Measurements from ENCODE around the gene TRPV3. TPM values are rescaled to one million over a fixed set of nuclear protein-coding genes. Genes with fewer than 3 reads are reported as not detected.
"Not testable (repeated sequence)": the region's sequence is repeated elsewhere in the genome, so short reads cannot be mapped to it uniquely, and the experiment has no call there.

Gene TRPV3
- total RNA-seq, 1 experiment from 2014 or later, result 0.53 TPM

DNA sequence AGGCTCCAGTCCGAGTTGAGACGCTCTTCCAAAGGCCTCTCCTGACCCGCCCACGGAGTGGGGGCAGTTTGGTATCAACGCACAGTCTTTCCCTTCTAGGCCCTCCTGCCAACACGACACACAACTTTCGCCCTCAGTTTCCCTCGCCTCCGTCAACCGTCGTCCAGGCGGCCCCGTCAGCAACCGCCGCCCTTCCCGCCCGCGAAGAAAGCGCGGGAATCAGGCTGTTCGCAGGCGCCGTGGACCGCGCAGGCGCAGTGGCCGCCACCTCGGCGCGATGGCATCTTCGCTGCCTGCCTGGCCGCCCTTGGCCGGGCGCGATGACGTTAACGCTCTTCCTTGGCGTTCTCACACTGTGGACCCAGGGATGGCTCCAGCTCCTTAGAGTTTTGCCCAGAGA is 86.0 kb downstream of the TRPV3 start, which contains the start of gene SPATA22:
TSS of gene SPATA22 (minus strand) at position 221 of the 400 bp plus-strand sequence. CDS start 2,494 bp downstream, outside the sequence.
- in situ Hi-C loops (cut with HindIII; ENCODE audit: low pct_unique_long_range_greater_than_20kb, low sequenced_read_pairs), result no loop called here
- DNase-seq (ENCODE audit: low read depth, low spot score), result no peak

DNA sequence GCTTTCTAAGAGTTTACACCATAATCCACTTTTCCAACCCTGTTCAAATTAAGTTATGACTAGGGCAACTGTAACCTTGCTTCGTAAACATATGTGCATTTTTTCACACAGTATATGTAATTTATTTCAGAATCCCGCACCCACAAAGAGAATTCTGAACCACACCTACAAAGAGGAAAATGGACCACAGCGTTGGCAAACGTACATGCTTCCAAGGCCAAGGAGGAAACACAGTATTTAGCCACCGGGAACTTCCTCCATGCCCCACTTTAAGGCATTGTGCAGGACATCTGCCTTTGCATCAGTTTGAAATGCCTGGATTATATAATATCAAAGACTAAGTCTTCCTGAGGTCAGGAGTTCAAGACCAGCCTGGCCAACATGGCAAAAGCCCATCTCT is 88.1 kb downstream of the TRPV3 start:
- in situ Hi-C loops (cut with HindIII; ENCODE audit: low pct_unique_long_range_greater_than_20kb, low sequenced_read_pairs), result no loop called here
- DNase-seq (ENCODE audit: low read depth, low spot score), result no peak

DNA sequence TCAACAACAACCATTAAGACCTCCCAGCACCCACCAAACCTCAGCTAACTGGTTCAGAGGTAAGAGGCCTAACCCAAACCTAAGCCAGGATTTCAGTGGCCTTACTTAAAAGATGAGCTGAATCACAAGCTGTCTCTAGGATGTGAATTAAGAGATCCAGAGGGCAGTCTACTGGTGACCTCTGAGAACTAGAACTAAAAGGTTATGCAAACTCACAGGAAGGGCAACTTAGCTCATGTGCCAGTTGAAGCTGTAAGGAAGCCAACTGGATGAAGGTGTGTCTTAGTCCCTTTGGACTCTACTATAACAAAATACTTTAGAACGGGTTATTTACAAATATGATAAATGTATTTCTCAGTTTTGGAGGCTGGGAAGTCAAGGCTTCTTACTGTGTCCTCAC is 91.3 kb downstream of the TRPV3 start:
- in situ Hi-C loops (cut with HindIII; ENCODE audit: low pct_unique_long_range_greater_than_20kb, low sequenced_read_pairs), result not testable (repeated sequence)

More for the DNA sequence above, 91.3 kb downstream of the TRPV3 start:
- DNase-seq (ENCODE audit: low read depth, low spot score), result not testable (repeated sequence)

Other genes with a start within 250 kb of the TRPV3 start
- gene OR3A2, start 171.5 kb downstream of the TRPV3 start, total RNA-seq (2014; rRNA removed; shearing (Covaris generic)), result not detected in 2 replicates
- not detected in 2 replicates for gene OR1E1, start 159.4 kb downstream of the TRPV3 start, total RNA-seq (2014; rRNA removed; shearing (Covaris generic))
- gene OR3A3, start 146.4 kb downstream of the TRPV3 start, total RNA-seq (2014; rRNA removed; shearing (Covaris generic)), result not detected in 2 replicates
- not detected in 2 replicates for gene OR1E2, start 124.0 kb downstream of the TRPV3 start, total RNA-seq (2014; rRNA removed; shearing (Covaris generic))
- gene SPATA22, start 86.0 kb downstream of the TRPV3 start, total RNA-seq (2014; rRNA removed; shearing (Covaris generic)), result not detected in 2 replicates
- gene ASPA, start 81.8 kb downstream of the TRPV3 start, total RNA-seq (2014; rRNA removed; shearing (Covaris generic)), result 0.59 and 1.8 TPM in 2 replicates
- 0.50 and 1.1 TPM in 2 replicates for gene TRPV1, start 51.6 kb upstream of the TRPV3 start, total RNA-seq (2014; rRNA removed; shearing (Covaris generic))
- gene SHPK, start 78.4 kb upstream of the TRPV3 start, total RNA-seq (2014; rRNA removed; shearing (Covaris generic)), result 20.8 and 21.8 TPM in 2 replicates
- gene CTNS, start 78.9 kb upstream of the TRPV3 start, total RNA-seq (2014; rRNA removed; shearing (Covaris generic)), result 44.0 and 46.7 TPM in 2 replicates
- gene TAX1BP3, start 110.8 kb upstream of the TRPV3 start, total RNA-seq (2014; rRNA removed; shearing (Covaris generic)), result 49.9 and 50.4 TPM in 2 replicates
- gene EMC6, start 111.0 kb upstream of the TRPV3 start, total RNA-seq (2014; rRNA removed; shearing (Covaris generic)), result 23.3 and 37.3 TPM in 2 replicates
- gene P2RX5, start 138.3 kb upstream of the TRPV3 start, total RNA-seq (2014; rRNA removed; shearing (Covaris generic)), result 2.4 and 3.0 TPM in 2 replicates
- 9.0 and 9.3 TPM in 2 replicates for gene HASPIN, start 166.1 kb upstream of the TRPV3 start, total RNA-seq (2014; rRNA removed; shearing (Covaris generic))
- gene ITGAE, start 243.4 kb upstream of the TRPV3 start, total RNA-seq (2014; rRNA removed; shearing (Covaris generic)), result 45.8 and 49.0 TPM in 2 replicates

Measured in SK-MEL-5 (cell line).